Stimulated activated CD4-positive, alpha-beta T cell treated with anti-CD3 and anti-CD28 coated beads, Interleukin-12 subunit alpha, Interleukin-12 subunit beta, amount 100 ng/mL, for 24 hours (primary cell): ENCODE data around the gene REPIN1.
A peak's percentile ranks its signal among the peaks of the same experiment; 100 is the strongest.

Experiments
- DNase-seq, 2 experiments: peaks; one replicate each; pipeline ENCODE4 v3.0.0-alpha.2; 2020; ENCODE audit warnings: low read depth in 2 of 2

REPIN1 gene

GRCh38 chr7:150390205-150390604 lies 21.6 kb downstream of the REPIN1 start:
- DNase-seq: no peak

GRCh38 chr7:150393325-150393724 lies 24.7 kb downstream of the REPIN1 start:
- DNase-seq: no peak

DNA sequence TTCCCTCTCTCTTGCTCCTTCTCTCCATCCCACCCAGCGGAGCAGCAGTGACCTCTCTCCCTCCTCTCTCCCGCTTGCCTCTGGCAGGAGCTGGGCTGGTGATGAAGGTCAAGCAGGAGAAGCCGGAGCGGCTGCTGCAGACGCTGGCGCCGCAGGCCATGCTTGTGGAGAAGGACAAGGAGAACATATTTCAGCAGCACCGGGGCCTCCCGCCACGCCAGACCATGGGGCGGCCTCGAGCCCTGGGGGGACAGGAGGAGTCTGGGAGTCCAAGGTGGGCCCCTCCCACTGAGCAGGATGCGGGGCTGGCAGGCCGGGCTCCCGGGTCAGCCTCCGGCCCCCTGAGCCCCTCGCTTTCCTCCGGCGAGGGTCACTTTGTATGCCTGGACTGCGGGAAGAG lies 27.8 kb downstream of the REPIN1 start:
- no peak for DNase-seq

DNA sequence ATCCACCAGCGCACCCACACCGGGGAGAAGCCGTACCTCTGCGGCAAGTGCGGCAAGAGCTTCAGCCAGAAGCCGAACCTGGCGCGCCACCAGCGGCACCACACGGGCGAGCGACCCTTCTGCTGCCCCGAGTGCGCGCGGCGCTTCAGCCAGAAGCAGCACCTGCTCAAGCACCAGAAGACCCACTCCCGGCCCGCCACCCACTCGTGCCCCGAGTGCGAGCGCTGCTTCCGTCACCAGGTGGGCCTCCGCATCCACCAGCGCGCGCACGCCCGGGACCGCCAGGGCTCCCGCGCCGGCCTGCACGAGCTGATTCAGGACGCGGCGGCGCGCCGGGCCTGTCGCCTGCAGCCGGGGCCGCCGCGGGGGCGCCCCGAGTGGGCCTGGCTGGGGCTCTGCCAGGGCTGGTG lies 28.2 kb downstream of the REPIN1 start:
- no peak for DNase-seq

DNA sequence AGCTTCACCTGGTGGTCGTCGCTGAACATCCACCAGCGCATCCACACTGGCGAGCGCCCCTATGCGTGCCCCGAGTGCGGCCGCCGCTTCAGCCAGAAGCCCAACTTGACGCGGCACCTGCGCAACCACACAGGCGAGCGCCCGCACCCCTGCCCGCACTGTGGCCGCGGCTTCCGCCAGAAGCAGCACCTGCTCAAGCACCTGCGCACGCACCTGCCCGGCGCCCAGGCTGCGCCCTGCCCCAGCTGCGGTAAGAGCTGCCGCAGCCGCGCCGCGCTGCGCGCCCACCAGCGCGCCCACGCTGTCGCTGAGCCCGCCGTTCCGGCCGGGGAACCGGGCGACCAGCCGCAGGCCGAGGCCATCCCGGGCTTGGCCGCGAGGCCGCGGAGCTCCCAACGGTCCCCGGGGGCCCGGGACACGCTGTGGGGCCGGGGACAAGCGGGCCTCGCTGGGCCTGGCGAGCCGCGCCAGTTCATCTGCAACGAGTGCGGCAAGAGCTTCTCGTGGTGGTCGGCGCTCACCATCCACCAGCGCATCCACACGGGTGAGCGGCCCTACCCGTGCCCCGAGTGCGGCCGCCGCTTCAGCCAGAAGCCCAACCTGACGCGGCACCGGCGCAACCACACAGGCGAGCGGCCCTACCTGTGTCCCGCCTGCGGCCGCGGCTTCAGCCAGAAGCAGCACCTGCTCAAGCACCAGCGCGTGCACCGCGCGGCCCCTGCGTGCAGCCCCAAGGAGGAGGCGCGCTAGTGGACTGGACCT lies 28.9 kb downstream of the REPIN1 start:
- no peak for DNase-seq

DNA sequence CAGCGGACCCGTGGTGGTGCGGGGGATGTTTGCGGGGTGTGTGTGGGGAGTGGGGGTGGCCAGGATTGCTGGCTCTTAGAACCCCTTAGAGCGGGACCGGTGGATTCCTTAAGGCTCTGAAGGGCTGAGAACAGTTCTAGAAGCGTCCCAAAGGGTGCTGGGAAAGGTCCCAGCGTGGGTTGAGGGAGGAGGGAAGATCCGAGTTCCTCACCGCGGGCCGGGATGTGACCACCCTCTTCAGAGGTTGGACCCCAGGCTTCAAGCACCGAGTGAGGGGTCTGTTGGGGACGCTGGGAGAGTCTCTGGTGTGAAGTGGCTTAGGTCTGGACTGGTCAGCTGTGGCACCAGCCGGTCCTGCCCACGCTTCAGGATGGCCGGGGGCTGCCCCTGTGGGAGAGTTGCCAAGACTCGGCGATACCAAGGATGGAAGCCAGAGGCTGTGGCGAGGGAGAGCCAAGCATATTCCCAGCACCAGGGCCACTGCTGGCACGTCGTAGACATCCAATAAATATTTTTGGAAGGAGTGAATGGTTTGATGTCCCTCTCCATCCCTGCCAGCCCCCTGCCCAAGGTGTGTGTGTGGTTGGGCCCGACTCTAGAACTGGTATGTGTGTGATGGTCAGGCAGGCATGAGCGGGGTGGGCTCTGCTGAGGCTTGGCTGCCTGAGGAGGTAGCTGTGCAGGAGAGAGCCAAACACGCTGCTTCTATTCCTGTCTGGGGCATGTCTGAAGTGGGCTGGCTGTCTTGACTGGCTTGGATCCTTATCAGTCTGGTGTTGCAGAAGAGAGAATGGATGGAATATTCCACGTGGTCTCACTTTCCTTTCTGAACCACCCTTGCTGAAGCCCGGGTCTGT lies 29.7 kb downstream of the REPIN1 start:
- no peak for DNase-seq

- no peak for DNase-seq
Observed at GRCh38 chr7:150398965-150399320, 30.3 kb downstream of the REPIN1 start.

DNA sequence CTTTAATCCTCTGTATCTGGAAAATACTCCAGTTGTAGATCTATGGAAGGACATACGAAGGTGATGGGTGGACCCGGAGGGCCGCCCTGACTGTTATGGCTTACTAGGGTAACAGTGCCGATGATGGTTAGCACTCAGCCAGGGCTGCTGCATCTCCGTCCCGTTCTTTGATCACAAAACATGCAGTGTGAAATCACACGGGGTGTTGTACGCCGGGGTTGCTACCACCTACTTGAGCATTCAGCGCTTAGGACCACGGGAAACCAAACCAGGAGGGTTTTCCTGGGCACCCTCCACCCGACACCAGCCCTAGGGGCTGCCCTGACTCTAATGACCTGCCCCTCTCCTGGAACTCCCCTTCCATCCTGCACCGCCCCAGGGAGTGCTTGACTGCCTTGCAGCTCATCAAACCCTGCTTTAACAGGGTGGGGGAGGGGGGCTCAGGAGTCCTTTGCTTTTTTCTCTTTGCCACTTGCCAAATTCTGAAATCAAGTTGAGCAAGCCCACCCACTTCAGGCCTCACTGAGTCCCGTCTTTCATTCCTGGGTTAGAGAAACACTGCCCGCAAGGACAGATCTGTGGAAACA lies 30.9 kb downstream of the REPIN1 start:
- no peak for DNase-seq

GRCh38 chr7:150400008-150400787 lies 31.6 kb downstream of the REPIN1 start:
- no peak for DNase-seq

- DNase-seq: no peak
Observed at GRCh38 chr7:150400788-150401423, 32.3 kb downstream of the REPIN1 start.

DNA sequence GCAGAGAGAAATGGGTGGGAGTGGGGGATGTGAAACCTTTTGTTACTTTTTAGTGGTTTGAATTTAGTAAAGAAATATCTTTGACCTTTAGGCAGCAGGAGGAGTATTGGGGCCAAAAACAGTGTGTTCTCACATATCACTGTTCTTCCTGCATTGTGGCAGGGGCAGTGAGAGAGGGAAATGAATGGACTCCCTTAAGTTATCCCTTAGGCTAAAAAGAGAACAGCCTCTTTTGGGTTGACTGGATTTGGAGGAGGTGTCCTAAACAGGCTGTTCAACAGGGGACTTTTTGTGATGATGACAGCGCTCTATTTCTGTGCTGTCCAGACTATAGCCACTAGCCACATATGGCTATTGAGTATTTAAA lies 32.8 kb downstream of the REPIN1 start:
- DNase-seq: no peak

DNA sequence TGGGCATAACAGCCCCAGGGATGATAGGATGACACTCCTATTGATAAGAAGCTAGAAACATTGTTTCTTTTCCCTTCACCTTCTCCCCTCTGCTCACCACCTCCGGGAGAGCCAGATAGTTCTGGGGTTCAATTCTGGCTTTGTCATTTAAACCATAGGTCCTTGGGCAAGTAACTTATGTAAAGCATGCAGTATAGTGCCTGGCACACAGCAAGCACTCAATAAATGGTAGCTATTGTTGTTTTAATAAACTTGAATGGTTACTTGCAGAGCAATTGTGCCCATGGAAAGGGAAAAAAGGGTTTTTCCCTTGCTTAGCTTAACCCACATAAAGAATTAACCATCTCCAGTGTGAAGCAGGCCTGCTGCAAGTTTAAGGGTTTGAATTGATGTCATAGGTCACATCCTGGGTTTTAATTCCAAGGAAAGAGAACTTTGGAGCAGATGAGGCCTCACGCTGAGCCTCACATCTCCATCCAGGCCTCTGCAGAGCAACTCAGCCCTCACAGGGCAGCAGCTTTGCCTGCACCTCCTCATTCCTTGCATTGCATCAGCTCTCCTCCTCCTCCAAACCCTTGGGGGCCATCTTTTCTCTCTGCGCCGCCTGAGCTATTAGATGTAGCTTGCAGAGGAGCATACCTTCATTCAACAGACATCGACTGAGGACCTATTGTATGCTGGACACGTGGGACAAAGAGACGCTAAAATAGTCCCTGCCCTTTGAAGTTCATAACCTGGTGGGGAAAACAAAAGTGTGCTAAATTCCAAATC lies 33.4 kb downstream of the REPIN1 start:
- DNase-seq: no peak

DNA sequence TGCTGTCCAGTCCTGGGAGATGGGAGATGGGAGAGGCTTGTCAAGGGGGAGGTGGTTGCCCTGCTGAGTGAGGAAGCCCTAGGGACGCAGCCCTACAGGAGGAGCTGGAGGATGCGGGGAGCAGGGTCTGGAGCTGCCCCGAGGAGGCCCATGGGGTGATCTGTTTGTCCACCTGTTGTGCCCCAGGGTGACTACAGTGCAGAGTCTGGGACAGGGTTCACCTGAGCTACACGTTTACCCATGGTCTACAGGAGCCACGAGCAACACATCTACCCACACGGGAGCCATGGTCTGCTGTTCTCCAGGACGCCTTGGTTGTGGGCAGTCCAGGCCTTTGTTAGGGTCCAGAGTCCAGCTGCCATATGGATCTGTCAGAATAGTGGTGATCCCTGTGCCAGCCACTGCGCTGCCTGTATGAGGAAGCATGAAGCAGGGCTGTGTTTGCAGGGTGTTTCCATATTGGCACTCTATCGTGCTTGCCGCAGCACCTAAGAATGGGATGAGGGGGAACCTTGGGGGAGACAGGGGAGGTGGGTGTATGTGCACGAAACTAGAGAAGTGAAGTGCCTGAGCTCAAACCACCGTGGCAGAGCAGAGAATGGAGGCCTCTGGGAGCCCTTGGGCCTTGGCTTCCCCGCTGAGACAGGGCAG lies 34.2 kb downstream of the REPIN1 start:
- no peak for DNase-seq

GRCh38 chr7:150403376-150404171 lies 35.0 kb downstream of the REPIN1 start:
- DNase-seq: no peak

- DNase-seq: no peak
Observed at GRCh38 chr7:150404172-150404804, 35.7 kb downstream of the REPIN1 start.

GRCh38 chr7:150404805-150405583 lies 36.4 kb downstream of the REPIN1 start:
- DNase-seq: peak; percentile 60 to 65

DNA sequence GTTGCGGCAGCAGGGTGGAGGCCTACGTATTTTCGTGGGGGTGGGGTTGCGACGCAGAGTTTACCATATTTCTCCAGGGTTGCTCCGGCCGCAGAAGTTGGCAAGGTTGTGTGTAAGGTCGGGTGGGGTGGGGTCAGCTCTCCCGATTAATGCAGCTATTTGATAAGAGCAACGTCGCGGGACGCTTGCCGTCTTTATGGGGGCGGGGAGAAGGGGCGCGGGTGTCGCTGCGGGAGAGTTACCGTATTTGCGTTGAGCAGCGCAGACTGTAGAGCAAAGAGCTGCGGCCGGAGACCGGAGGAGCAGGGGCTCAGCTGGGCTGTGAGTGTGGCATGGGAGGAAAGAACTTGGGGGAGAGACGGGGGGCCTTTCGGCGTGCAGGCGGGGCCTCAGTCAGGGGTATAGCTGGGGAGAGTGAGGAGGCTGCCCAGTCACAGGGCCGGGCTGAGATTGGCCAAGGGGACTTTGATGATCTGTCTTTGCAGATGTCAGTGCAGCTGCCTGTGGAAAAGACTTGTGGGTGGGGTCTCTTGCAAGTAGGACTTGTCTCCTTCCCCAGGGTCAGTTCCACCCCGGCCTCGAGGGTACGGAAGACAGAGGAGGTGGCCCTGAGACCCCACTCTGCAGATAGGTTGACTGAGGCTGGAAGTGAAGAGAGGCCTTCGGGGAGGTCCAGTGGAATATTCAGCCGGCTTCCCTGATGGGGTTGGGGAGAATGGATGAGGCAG lies 37.1 kb downstream of the REPIN1 start:
- peak in 1 of 2 experiments; percentile 30 for DNase-seq

- DNase-seq: no peak
Observed at GRCh38 chr7:150406312-150406566, 37.6 kb downstream of the REPIN1 start.
